Measurements from ENCODE around the gene ATP5F1D.

The ATP5F1D gene

GRCh38 chr19:1271528-1272422, 30.2 kb downstream of the ATP5F1D start:
- H3K4me1 ChIP-seq (ENCODE audit: low read length), result peaks cover 42% of the 10 kb centered on the region
- no peak overlapping the region for H3K4me3 ChIP-seq (ENCODE audit: low read length)
- H3K4me2 ChIP-seq (ENCODE audit: low read length), result no peak overlapping the region
- peaks cover 54% of the 10 kb centered on the region for H3K36me3 ChIP-seq (replicated peaks; ENCODE audit: low read depth, low read length)
- no peaks in the 10 kb centered on the region for H3K9me3 ChIP-seq (ENCODE audit: insufficient read depth, low read length)
- no peak overlapping the region for H3K27ac ChIP-seq (ENCODE audit: low read length)
- TF ChIP-seq EZH2phosphoT487 (IDR thresholded peaks at IDR 0.05; ENCODE audit: low read depth), result no peak
- TF ChIP-seq, protein P1, sequence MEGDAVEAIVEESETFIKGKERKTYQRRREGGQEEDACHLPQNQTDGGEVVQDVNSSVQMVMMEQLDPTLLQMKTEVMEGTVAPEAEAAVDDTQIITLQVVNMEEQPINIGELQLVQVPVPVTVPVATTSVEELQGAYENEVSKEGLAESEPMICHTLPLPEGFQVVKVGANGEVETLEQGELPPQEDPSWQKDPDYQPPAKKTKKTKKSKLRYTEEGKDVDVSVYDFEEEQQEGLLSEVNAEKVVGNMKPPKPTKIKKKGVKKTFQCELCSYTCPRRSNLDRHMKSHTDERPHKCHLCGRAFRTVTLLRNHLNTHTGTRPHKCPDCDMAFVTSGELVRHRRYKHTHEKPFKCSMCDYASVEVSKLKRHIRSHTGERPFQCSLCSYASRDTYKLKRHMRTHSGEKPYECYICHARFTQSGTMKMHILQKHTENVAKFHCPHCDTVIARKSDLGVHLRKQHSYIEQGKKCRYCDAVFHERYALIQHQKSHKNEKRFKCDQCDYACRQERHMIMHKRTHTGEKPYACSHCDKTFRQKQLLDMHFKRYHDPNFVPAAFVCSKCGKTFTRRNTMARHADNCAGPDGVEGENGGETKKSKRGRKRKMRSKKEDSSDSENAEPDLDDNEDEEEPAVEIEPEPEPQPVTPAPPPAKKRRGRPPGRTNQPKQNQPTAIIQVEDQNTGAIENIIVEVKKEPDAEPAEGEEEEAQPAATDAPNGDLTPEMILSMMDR (IDR thresholded peaks at IDR 0.05; ENCODE audit: low read depth, low read length), result no peak
- H4K20me1 ChIP-seq (ENCODE audit: insufficient read depth, low read length), result peaks cover 16% of the 10 kb centered on the region
- H3K79me2 ChIP-seq (ENCODE audit: low read length), result peaks cover 65% of the 10 kb centered on the region
- H3K27me3 ChIP-seq (ENCODE audit: low read depth, low read length), result peaks cover 11% of the 10 kb centered on the region
- no peak overlapping the region for H3K9ac ChIP-seq (ENCODE audit: low read length)
- H2AFZ ChIP-seq (ENCODE audit: low read depth, low read length), result no peak overlapping the region

- Histone ChIP-seq H3K4me1 (ENCODE audit: low read length) (peaks cover 37% of the 10 kb centered on the region), H3K4me3 (ENCODE audit: low read length) (no peak overlapping the region), H3K36me3 (replicated peaks; ENCODE audit: low read depth, low read length) (peaks cover 54% of the 10 kb centered on the region), H3K79me2 (ENCODE audit: low read length) (peaks cover 69% of the 10 kb centered on the region), H3K9ac (ENCODE audit: low read length) (no peak overlapping the region), H2AFZ (ENCODE audit: low read depth, low read length) (no peak overlapping the region), H3K27ac (ENCODE audit: low read length) (no peak overlapping the region), H4K20me1 (ENCODE audit: insufficient read depth, low read length) (peaks cover 16% of the 10 kb centered on the region), H3K27me3 (ENCODE audit: low read depth, low read length) (peaks cover 4% of the 10 kb centered on the region; the same call in 1 of the 2 replicates), H3K9me3 (ENCODE audit: insufficient read depth, low read length) (no peaks in the 10 kb centered on the region), H3K4me2 (ENCODE audit: low read length) (no peak overlapping the region)
- TF ChIP-seq, protein P1 (IDR thresholded peaks at IDR 0.05; ENCODE audit: low read depth, low read length), result no peak
- TF ChIP-seq EZH2phosphoT487 (IDR thresholded peaks at IDR 0.05; ENCODE audit: low read depth), result no peak
Measured at GRCh38 chr19:1272423-1273262, 31.1 kb downstream of the ATP5F1D start.

GRCh38 chr19:1273263-1274041, 31.9 kb downstream of the ATP5F1D start:
- Histone ChIP-seq H3K36me3 (replicated peaks; ENCODE audit: low read depth, low read length) (peaks cover 54% of the 10 kb centered on the region), H4K20me1 (ENCODE audit: insufficient read depth, low read length) (peaks cover 16% of the 10 kb centered on the region), H3K4me2 (ENCODE audit: low read length) (no peak overlapping the region), H3K9ac (ENCODE audit: low read length) (no peak overlapping the region), H3K4me1 (ENCODE audit: low read length) (peaks cover 32% of the 10 kb centered on the region), H3K4me3 (ENCODE audit: low read length) (no peak overlapping the region), H3K27me3 (ENCODE audit: low read depth, low read length) (no peaks in the 10 kb centered on the region), H3K79me2 (ENCODE audit: low read length) (peaks cover 69% of the 10 kb centered on the region), H3K27ac (ENCODE audit: low read length) (no peak overlapping the region), H2AFZ (ENCODE audit: low read depth, low read length) (no peak overlapping the region), H3K9me3 (ENCODE audit: insufficient read depth, low read length) (no peaks in the 10 kb centered on the region)
- TF ChIP-seq, protein P1 (IDR thresholded peaks at IDR 0.05; ENCODE audit: low read depth, low read length), result no peak
- no peak for TF ChIP-seq EZH2phosphoT487 (IDR thresholded peaks at IDR 0.05; ENCODE audit: low read depth)
